Central memory CD8-positive, alpha-beta T cell (primary cell): Measurements from ENCODE around the gene PPP1R13B.
A peak's percentile ranks its signal among the peaks of the same experiment; 100 is the strongest.

ENCODE experiments used
- ATAC-seq: fragments of 150-1000 bp; cut with Tn5 transposase; replicated peaks from 2 replicates; pipeline ENCODE4 v1.10.0; 2022; ENCODE audit warnings: mild to moderate bottlenecking, moderate FRiP score, moderate number of reproducible peaks; ENCODE audit not compliant: poor library complexity, severe bottlenecking; ENCODE audit errors: extremely low read depth
- DNase-seq, 2 donors: peaks; one replicate each; pipeline ENCODE4 v3.0.0; 2021; ENCODE audit warnings: low spot score in 2 of 2
- H3K27ac Mint-ChIP-seq: one replicate; pipeline ENCODE4 v1.8.0; 2022; ENCODE audit warnings: low read depth, mild to moderate bottlenecking, moderate library complexity, mixed read lengths
- H3K27me3 Mint-ChIP-seq: one replicate; pipeline ENCODE4 v1.8.0; 2022; ENCODE audit warnings: mixed read lengths
- H3K36me3 Mint-ChIP-seq: one replicate; pipeline ENCODE4 v1.8.0; 2022; ENCODE audit warnings: mild to moderate bottlenecking, moderate library complexity, mixed read lengths; ENCODE audit not compliant: insufficient read depth
- H3K4me1 Mint-ChIP-seq: one replicate; pipeline ENCODE4 v1.8.0; 2022; ENCODE audit warnings: mixed read lengths
- H3K4me3 Mint-ChIP-seq: one replicate; pipeline ENCODE4 v1.8.0; 2022; ENCODE audit warnings: mild to moderate bottlenecking, moderate library complexity, mixed read lengths
- H3K9me3 Mint-ChIP-seq: one replicate; pipeline ENCODE4 v1.8.0; 2022; ENCODE audit warnings: mixed read lengths

The PPP1R13B gene

DNA sequence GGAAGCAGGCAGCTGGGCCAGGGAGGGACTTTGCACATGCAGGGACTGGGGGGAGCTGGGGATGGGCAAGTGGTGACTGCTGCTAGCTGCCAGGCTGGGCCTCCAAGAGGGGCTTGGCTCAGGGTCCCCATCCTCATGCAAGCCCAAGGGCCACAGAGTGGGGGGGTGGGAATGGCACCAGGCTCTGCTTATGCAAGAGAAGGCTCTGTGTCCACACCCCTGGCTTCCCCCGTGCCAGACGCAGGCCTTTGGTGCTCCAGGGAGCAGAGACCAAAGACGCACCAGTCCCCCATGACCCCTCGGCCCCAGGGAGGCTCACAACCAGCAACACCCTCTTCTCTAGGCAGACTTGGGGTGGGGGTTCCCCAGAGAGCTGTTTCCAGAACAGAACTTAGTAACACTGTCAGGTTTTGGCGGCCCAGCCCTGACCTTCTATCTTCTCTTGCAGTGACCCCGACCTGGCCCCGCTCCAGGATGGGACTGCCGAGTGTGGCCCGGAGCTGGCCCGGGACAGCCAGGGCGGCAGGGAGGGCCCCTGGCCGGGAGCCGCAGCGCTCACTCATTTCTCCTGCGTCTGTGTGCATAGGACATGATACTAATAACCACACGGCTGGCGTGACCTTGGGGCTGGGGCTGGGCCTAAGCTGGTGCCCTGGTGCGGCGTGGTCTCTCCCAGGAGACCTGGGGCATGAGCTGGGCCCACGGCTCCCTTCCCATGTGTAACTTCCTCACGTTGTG lies 146.5 kb downstream of the PPP1R13B start:
- peak overlapping the region; percentile 79 for H3K27ac Mint-ChIP-seq
- peaks cover 7% of the 10 kb centered on the region for H3K4me1 Mint-ChIP-seq
- no peak overlapping the region for H3K4me3 Mint-ChIP-seq
- no peaks in the 10 kb centered on the region for H3K27me3 Mint-ChIP-seq
- ATAC-seq = no peak
- no peaks in the 10 kb centered on the region for H3K9me3 Mint-ChIP-seq
- DNase-seq = no peak
- peaks cover 9% of the 10 kb centered on the region for H3K36me3 Mint-ChIP-seq

DNA sequence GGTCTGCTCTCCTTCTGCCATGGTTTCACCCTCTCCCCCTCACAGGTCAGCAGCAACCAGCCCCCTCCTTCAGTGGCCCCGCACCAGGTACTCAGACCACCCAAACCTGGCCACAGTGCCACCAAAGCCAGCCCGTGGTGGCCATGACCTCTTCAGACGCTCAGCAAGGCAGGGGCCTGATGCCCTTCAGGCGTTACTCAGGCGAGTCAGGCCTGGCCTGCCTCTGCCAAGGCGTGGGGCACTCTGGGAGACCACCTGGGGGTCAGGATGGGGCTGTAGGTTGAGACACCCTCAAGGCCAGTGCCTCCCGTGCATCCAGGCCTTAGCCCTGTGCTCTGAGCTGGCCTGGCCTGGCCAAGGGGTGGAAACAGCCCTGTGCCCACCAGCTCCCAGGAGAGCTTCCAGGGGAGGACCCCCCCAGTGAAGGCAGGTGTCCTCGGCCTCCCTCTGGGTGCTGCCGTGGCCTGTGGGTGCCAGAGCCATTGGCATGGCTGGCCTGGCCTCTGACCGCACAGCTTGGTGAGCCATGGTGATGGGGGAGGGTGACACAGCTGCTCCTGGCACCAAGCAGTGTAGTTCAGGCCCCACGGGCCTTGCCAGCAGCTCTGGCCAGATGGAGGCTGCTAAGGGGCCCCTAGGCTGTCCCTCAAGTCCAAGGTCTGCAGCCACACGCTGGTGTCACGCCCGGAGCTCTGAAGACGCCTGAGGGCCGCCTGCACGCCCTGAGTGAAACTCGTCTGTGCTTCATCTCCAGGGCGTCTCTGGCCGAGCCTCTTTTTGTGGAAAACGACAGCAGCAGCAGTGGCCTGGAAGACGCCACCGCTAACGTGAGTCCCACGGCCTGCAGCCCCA lies 147.2 kb downstream of the PPP1R13B start:
- H3K27me3 Mint-ChIP-seq = no peaks in the 10 kb centered on the region
- H3K9me3 Mint-ChIP-seq = no peaks in the 10 kb centered on the region
- DNase-seq = no peak
- H3K36me3 Mint-ChIP-seq = peaks cover 9% of the 10 kb centered on the region
- peaks cover 12% of the 10 kb centered on the region for H3K4me1 Mint-ChIP-seq
- peak overlapping the region; percentile 79 for H3K27ac Mint-ChIP-seq
- no peak overlapping the region for H3K4me3 Mint-ChIP-seq
- no peak for ATAC-seq

DNA sequence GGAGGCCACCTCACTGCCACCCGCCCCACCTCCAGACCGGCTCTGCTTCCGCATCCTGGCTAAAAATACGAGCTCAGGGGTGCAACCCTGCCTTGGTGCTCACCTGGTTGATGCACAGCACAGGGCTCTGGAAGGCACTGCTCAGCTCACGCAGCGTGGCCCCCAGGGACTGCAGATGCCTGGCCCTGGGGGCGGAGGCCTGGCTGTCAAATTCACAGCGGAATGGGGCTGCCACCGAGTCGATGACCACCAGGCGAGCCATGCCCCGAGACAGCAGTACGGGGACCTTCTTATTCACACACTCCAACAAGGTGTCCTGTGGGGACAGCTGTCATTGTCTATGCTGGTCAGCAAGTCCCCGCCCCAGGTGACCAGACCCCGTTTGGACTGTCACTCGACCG lies 148.1 kb downstream of the PPP1R13B start:
- Mint-ChIP-seq H3K4me1 (peaks cover 12% of the 10 kb centered on the region), H3K9me3 (no peaks in the 10 kb centered on the region)

DNA sequence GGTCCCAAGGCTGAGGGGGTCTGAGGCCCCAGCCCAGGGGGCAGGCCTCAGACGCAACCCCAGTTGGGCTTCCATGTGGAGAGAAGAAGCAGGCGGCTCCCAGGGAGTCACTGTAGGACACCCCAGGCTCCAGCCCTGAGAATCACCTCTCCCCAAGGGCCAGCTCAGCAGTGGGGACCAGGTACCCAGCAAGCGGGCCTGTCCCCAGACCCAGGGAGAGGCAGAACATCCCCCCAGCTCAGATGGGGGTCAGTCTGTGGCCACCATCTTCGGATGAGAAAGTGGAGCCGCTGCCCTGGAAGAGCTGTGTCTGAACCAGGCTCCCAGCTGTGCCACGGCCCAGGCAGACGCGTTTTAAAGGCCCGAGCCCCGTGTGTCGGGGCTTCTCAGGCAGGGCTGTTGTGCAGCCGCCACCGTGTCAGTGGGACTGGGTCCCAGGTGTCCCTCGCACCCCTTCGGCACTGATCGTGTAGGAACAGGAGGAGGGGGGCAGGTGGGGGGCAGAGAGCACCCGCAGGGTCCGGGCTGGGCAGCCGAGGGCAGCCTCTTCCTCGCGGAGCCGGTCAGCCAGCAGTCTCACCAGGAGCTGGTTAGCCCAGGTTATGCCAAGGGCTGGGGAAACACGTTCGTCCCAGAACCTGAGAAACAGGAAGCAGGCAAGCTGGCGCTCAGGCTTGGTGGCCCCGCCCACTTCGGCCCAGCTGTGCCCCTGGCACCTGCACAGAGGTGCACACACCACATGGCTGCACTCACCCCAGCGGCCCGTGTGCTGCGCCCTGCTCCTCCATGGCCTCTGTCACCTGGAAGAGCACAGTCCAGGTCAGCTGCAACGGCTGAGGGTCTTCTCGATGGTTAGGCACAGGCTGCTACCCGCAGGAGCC lies 148.8 kb downstream of the PPP1R13B start:
- DNase-seq (no peak), ATAC-seq (no peak)
- peaks cover 12% of the 10 kb centered on the region for H3K4me1 Mint-ChIP-seq
- H3K27me3 Mint-ChIP-seq = no peaks in the 10 kb centered on the region
- no peak overlapping the region for H3K4me3 Mint-ChIP-seq
- H3K9me3 Mint-ChIP-seq = no peaks in the 10 kb centered on the region
- H3K27ac Mint-ChIP-seq = peak overlapping the region; percentile 61
- peaks cover 7% of the 10 kb centered on the region for H3K36me3 Mint-ChIP-seq

More for the DNA sequence above, 148.1 kb downstream of the PPP1R13B start:
- no peak for DNase-seq
- Mint-ChIP-seq H3K27ac (peak overlapping the region; percentile 79), H3K4me3 (no peak overlapping the region), H3K27me3 (no peaks in the 10 kb centered on the region), H3K36me3 (peaks cover 8% of the 10 kb centered on the region)
- ATAC-seq = no peak

DNA sequence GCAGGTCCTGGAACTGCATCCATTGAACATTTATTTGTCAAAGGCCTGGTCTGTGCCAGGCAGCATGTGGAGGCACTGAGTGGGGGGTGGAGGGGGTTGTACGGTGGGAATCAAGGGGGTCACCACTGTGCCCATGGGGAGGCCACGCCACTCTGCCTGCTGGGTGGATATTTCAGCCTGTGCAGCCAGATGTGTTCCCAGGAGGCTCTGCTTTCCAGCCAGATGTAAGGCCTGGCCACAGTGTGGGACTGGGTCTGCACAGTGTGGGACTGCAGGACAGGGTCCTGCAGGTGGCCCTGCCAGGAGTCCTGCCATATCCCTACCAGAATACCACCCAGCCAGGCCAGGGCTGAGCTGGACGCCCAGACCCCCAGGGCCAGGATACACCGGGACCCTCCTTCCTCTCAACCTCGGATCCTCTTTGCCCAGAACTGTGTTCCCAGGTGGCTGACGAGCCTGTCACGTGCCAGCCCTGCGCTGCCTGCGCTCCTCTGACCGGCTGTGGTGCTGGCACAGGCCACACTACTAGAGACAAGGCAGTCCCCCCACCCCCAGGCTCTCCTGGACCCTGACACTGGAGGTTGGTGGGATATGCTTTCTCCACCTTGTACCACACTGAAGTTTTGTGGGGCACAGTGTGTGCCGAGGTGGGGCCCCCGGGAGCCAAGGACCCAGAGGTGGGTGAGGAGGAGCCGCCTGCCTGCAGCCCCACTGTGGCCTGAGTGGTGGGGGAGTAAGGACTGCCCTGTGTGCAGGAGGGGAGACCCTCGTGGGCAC lies 149.6 kb downstream of the PPP1R13B start:
- H3K9me3 Mint-ChIP-seq = no peaks in the 10 kb centered on the region
- H3K27ac Mint-ChIP-seq = peak overlapping the region; percentile 61
- H3K27me3 Mint-ChIP-seq = no peaks in the 10 kb centered on the region
- H3K4me3 Mint-ChIP-seq = no peak overlapping the region
- DNase-seq = no peak
- peaks cover 12% of the 10 kb centered on the region for H3K36me3 Mint-ChIP-seq
- peaks cover 12% of the 10 kb centered on the region for H3K4me1 Mint-ChIP-seq
- ATAC-seq = no peak

DNA sequence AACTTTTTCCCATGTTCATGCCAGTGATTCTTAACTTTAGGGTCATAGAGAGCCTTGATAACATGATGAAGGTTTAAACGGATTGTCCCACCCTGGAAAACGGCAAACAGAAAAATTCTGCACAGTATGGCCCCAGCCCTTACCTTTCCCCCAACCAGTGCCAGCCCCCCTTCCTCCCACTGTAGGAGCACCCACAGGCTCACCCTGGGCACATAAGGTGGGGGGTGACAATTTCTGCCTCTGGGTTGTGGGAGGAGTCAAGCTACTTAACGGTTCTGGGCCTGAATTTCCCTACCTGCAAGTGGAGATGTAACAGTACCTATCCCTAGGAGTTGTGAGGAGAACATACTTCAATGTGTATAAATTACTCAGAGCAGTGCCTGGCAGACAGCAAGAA lies 150.2 kb downstream of the PPP1R13B start:
- no peak overlapping the region for H3K27ac Mint-ChIP-seq
- peaks cover 12% of the 10 kb centered on the region for H3K4me1 Mint-ChIP-seq
- no peak overlapping the region for H3K4me3 Mint-ChIP-seq
- no peaks in the 10 kb centered on the region for H3K9me3 Mint-ChIP-seq
- no peaks in the 10 kb centered on the region for H3K27me3 Mint-ChIP-seq
- H3K36me3 Mint-ChIP-seq = peaks cover 13% of the 10 kb centered on the region
- DNase-seq = no peak
- no peak for ATAC-seq

DNA sequence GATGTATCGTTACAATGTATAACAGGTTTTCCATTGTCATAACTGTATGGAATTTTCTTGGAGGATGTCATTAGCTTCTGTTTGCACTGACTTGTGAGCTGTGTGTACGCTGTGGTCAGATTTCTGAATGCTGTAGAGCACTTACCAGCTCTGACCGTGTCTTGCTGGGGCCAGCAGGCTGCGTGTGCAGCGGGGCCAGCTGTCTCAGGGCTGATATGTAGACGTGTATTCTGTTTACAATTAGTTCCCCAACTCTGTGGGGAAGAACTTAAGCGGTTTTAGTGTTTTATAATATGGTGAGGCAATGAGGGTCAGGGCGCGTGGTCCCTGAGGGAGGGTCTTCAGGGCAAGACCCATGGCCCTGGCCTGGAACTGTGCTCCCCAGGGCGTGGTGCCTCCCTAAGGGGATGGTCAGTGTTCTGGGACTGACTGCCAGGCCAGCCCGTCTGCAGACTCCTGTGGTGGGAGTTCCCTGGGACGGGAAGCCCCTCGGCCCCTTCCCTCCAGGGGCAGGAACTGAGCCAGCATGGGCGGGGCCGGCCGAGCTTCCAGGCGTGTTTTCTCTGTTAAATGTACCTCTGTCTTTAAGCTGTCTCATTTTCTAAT lies 150.8 kb downstream of the PPP1R13B start:
- Mint-ChIP-seq H3K27me3 (no peaks in the 10 kb centered on the region), H3K4me1 (peaks cover 12% of the 10 kb centered on the region), H3K4me3 (no peak overlapping the region), H3K36me3 (peaks cover 13% of the 10 kb centered on the region), H3K9me3 (no peaks in the 10 kb centered on the region), H3K27ac (peak overlapping the region; percentile 78)
- DNase-seq = no peak
- no peak for ATAC-seq

DNA sequence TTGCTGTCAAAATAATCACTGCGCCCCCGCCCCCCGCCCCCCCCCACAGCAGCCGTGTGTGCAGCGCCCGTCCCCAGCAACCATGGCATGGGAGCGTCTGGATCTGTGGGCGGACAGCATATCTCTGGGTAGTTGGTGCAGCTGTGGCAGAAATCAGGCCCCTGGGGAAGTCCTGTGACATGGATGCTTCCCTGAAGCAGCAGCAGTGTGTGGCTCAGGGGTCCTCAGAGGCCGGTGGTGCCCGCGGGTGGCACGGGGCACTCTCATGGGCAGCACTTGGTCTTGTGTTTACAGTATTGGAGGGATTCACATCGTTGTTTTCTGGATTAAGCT lies 151.3 kb downstream of the PPP1R13B start:
- no peak for DNase-seq
- no peaks in the 10 kb centered on the region for H3K27me3 Mint-ChIP-seq
- no peaks in the 10 kb centered on the region for H3K9me3 Mint-ChIP-seq
- H3K4me3 Mint-ChIP-seq = no peak overlapping the region
- H3K36me3 Mint-ChIP-seq = peaks cover 11% of the 10 kb centered on the region
- peaks cover 12% of the 10 kb centered on the region for H3K4me1 Mint-ChIP-seq
- H3K27ac Mint-ChIP-seq = peak overlapping the region; percentile 78
- no peak for ATAC-seq

DNA sequence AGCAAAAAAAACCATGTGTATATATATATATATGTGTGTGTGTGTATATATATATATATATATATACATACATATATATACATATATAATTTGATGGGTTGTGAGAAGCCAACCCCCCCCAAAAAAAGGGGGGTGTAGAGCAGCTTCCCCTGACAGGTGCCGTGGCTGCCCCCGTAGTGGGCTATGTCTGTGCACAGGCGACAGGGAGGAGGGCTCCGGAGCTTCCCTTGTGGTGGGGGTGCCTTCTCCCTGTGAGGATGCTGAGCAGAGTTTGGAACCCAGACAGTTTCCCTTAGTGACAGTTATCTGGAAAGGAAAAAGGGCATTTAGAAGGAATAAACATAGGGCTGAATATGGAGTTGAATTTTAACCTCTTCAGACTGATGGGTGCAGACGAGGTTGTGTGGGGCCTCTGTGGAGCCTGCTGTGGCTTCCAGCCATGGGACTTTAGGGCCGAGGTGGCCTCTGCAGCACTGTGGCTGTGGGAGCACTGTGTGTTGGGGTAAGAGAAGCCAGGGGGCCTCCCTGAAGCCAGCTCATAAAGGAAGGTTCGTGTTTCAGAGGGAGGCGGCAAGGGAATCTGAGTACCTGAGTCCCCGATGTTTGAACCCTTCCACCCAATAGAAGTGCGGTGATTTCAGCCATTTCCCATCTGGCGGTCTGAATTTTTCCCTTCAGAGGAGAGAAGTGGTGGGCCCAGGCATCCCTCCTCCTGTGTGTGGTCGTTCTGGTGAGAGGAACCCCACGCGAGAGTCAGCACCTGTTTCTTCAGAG lies 151.9 kb downstream of the PPP1R13B start:
- DNase-seq (no peak), ATAC-seq (no peak)
- Mint-ChIP-seq H3K36me3 (peaks cover 13% of the 10 kb centered on the region), H3K4me1 (peaks cover 12% of the 10 kb centered on the region), H3K9me3 (no peaks in the 10 kb centered on the region), H3K4me3 (no peak overlapping the region), H3K27me3 (no peaks in the 10 kb centered on the region), H3K27ac (peak overlapping the region; percentile 78)

DNA sequence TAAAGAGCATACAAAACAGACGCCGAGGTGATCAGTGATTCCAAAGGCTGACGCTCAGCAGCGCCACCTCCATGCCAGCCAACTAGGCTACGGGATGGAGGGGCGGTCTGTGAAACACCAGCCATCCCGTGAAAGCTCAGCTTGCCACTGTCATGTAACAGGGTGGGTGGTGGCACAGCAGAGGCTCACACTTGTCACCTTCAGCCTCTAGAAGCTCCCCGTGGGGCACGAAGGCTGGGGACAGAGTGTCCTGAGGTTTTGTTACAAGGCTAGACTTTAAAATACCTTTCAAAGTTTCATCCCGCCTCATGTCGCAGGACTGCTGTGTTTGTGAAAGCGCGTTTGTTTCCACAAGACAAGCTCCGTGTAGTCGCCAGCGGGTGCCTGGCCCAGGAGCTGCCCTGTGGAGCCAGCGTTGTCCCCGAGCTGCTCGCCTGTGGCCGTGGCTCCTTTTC lies 152.8 kb downstream of the PPP1R13B start:
- ATAC-seq (no peak), DNase-seq (no peak)
- Mint-ChIP-seq H3K36me3 (peaks cover 13% of the 10 kb centered on the region), H3K9me3 (no peaks in the 10 kb centered on the region), H3K27me3 (no peaks in the 10 kb centered on the region), H3K4me3 (no peak overlapping the region), H3K27ac (no peak overlapping the region), H3K4me1 (peaks cover 18% of the 10 kb centered on the region)

DNA sequence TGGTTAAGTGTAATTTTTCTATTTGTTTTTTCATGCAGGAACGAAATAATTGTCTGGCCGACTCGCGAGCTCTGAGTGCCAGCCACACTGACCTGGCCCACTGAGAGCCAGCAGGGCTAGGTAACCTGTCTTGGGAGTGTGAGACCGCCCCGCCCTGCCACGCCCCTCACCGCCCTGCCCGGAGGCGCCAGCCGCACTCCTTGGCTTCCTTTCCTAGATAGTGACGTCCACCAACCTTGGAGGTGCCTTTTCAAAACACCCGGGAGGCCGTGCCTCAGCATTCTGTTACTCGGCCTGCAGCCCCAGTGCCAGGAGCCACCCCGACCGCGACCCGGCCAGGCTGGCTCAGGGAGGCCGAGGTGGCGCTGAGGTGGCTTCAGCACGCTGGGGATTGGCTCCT lies 153.9 kb downstream of the PPP1R13B start:
- H3K4me1 Mint-ChIP-seq = peaks cover 18% of the 10 kb centered on the region
- no peaks in the 10 kb centered on the region for H3K9me3 Mint-ChIP-seq
- H3K36me3 Mint-ChIP-seq = peaks cover 19% of the 10 kb centered on the region
- no peak overlapping the region for H3K4me3 Mint-ChIP-seq
- ATAC-seq (no peak), DNase-seq (no peak)
- no peaks in the 10 kb centered on the region for H3K27me3 Mint-ChIP-seq
- no peak overlapping the region for H3K27ac Mint-ChIP-seq
